Limb (tissue), 2 donors: ENCODE data around the gene RBFA.

Source experiments
- DNase-seq, 2 donors: peaks; one replicate each; pipeline ENCODE4 v3.0.0-alpha.2; 2016; ENCODE audit errors: extremely low spot score in 2 of 2

Gene RBFA

GRCh38 chr18:80074183-80074582, 39.9 kb downstream of the RBFA start:
- no peak for DNase-seq

- DNase-seq = no peak
Measured at GRCh38 chr18:80074697-80075096, 40.5 kb downstream of the RBFA start.

- no peak for DNase-seq
Measured at GRCh38 chr18:80075940-80076339, 41.7 kb downstream of the RBFA start.

- no peak for DNase-seq
Measured at GRCh38 chr18:80076379-80076778, 42.1 kb downstream of the RBFA start.

GRCh38 chr18:80077873-80078272, 43.6 kb downstream of the RBFA start:
- no peak for DNase-seq
